H1 (cell line): ENCODE measurements around the gene HSDL2.
A peak's percentile ranks its signal among the peaks of the same experiment; 100 is the strongest.

Source experiments
- BACH1 ChIP-seq: IDR thresholded peaks from 2 replicates; pipeline ENCODE4 v1.6.1; 2012; ENCODE audit warnings: low read length, improper control_type of control experiment
- CEBPB ChIP-seq: IDR thresholded peaks from 2 replicates; pipeline ENCODE4 v1.6.1; 2012; ENCODE audit warnings: low read depth, low read length
- POLR2A ChIP-seq, 2 experiments: IDR thresholded peaks; 1 replicate in 1 of 2; 2 replicates in 1 of 2; pipeline ENCODE4 v1.6.1; 2011; ENCODE audit warnings: low read depth in 2 of 2, low read length in 2 of 2, mild to moderate bottlenecking in 2 of 2; ENCODE audit errors: control extremely low read depth in 1 of 2
- RAD21 ChIP-seq, 2 experiments: IDR thresholded peaks in 1 of 2; conservative IDR thresholded peaks in 1 of 2; 2 replicates each; pipeline ENCODE4 v1.6.1; 2011; ENCODE audit warnings: low read depth in 2 of 2, low read length in 2 of 2, improper control_type of control experiment in 1 of 2, inconsistent platforms in 1 of 2, mild to moderate bottlenecking in 1 of 2, moderate library complexity in 1 of 2
- TF ChIP-seq, protein P1 (sequence below), 3 experiments: IDR thresholded peaks; 1 replicate in 2 of 3; 2 replicates in 1 of 3; pipeline versions ENCODE4 v1.5.1 to v1.6.1; 2011; ENCODE audit warnings: low read length in 3 of 3, mild to moderate bottlenecking in 3 of 3, inconsistent platforms in 2 of 3, low read depth in 1 of 3, moderate library complexity in 1 of 3; ENCODE audit not compliant: insufficient read depth in 1 of 3; ENCODE audit errors: control extremely low read depth in 1 of 3
- TF ChIP-seq, protein P2 (sequence below): IDR thresholded peaks from 2 replicates; pipeline ENCODE4 v1.6.1; 2011; ENCODE audit warnings: low read length, improper control_type of control experiment

DNA sequence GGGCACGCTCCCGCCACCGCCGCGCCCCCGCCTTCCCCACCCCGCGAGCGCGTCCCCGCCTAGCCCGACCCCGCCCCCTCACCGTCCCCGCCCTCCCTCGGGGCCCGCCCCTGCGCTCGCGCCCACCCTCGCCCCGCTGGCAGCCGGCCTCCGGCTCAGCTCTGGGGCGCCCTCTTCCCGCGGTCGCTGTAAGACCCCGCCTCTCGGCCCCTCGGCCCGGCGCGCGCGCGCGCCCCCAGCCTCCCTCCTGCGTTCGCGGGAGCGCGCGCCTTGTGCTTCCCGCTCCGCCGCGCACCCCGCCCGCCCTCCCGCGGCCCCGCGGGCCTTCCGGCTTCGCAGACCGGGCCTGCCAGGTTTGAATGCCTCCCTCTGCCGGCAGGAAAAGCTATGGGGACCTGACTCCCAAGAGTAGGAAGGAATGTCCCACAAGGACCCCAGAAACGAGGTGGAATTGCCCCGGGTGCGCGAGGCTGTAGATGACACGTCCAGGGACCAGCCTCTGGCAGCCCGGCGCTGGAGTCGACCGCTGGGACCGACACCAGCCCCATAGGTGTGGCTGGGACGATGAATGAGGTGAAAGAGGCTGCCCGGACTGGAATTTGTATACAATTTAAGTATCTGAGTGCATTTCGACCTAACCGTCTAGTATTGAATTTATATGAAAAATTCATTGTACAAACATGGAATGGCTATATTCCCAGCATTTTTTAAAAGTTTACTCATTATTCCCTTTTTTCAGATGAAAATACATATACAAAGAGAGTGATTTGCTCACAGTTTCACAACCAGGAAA is 46.1 kb upstream of the HSDL2 start:
- TF ChIP-seq, protein P1, sequence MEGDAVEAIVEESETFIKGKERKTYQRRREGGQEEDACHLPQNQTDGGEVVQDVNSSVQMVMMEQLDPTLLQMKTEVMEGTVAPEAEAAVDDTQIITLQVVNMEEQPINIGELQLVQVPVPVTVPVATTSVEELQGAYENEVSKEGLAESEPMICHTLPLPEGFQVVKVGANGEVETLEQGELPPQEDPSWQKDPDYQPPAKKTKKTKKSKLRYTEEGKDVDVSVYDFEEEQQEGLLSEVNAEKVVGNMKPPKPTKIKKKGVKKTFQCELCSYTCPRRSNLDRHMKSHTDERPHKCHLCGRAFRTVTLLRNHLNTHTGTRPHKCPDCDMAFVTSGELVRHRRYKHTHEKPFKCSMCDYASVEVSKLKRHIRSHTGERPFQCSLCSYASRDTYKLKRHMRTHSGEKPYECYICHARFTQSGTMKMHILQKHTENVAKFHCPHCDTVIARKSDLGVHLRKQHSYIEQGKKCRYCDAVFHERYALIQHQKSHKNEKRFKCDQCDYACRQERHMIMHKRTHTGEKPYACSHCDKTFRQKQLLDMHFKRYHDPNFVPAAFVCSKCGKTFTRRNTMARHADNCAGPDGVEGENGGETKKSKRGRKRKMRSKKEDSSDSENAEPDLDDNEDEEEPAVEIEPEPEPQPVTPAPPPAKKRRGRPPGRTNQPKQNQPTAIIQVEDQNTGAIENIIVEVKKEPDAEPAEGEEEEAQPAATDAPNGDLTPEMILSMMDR (IDR thresholded peaks at IDR 0.05; ENCODE audit: control extremely low read depth in 1 of 3, insufficient read depth in 1 of 3, low read depth in 1 of 3, low read length in 3 of 3): peak; percentile 34 to 49 (median 49)
- 0 out of 2 replicates have a peak, but pooled peaks have one; percentile 31 for TF ChIP-seq BACH1
- TF ChIP-seq CEBPB: no peak
- TF ChIP-seq POLR2A (IDR thresholded peaks at IDR 0.05; ENCODE audit: control extremely low read depth in 1 of 2, low read depth in 2 of 2, low read length in 2 of 2): peak in 1 of 2 experiments; percentile 25; a peak in 2 of 3 replicates
- TF ChIP-seq, protein P2, sequence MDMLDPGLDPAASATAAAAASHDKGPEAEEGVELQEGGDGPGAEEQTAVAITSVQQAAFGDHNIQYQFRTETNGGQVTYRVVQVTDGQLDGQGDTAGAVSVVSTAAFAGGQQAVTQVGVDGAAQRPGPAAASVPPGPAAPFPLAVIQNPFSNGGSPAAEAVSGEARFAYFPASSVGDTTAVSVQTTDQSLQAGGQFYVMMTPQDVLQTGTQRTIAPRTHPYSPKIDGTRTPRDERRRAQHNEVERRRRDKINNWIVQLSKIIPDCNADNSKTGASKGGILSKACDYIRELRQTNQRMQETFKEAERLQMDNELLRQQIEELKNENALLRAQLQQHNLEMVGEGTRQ: no peak
- peak; percentile 57 for TF ChIP-seq RAD21 (IDR thresholded peaks at IDR 0.05 in 1 of 2, conservative IDR thresholded peaks at IDR 0.05 in 1 of 2; ENCODE audit: low read depth in 2 of 2, low read length in 2 of 2)
